Natural killer cell (primary cell): ENCODE results near the gene CCDC78. TPM values are rescaled to one million over a fixed set of nuclear protein-coding genes. Genes with fewer than 3 reads are reported as not detected.

Experiments
- ATAC-seq, 3 donors: fragments of 150-1000 bp in 2 of 3; fragments of 200-7000 bp in 1 of 3; cut with Tn5 transposase; 1 replicate in 1 of 3; 2 replicates in 2 of 3; pipeline ENCODE4 v1.10.0; 2021; ENCODE audit warnings: mild to moderate bottlenecking in 2 of 3, moderate library complexity in 2 of 3
- DNase-seq, 2 donors: peaks; one replicate each; pipeline versions ENCODE4 v3.0.0 to v3.0.0-alpha.2; 2013 to 2021; ENCODE audit warnings: mixed read lengths in 1 of 2
- H3K27ac ChIP-seq: one replicate; pipeline ENCODE4 v1.5.1; 2013; ENCODE audit warnings: mild to moderate bottlenecking, low read length
- H3K27me3 ChIP-seq: one replicate; pipeline ENCODE4 v1.6.1; 2013; ENCODE audit warnings: low read length; ENCODE audit not compliant: control insufficient read depth, insufficient read depth
- H3K36me3 ChIP-seq: one replicate; pipeline ENCODE4 v1.6.1; 2013; ENCODE audit warnings: low read length; ENCODE audit not compliant: control insufficient read depth, insufficient read depth
- H3K4me1 ChIP-seq: one replicate; pipeline ENCODE4 v1.6.1; 2013; ENCODE audit warnings: low read length; ENCODE audit not compliant: control insufficient read depth, insufficient read depth
- H3K4me3 ChIP-seq: one replicate; pipeline ENCODE4 v1.5.1; 2013; ENCODE audit warnings: low read length
- H3K9me3 ChIP-seq: one replicate; pipeline ENCODE4 v1.6.1; 2013; ENCODE audit warnings: low read length; ENCODE audit not compliant: control insufficient read depth, insufficient read depth
- H3K27ac Mint-ChIP-seq, 2 donors: one replicate each; pipeline ENCODE4 v1.8.0; 2022; ENCODE audit warnings: mild to moderate bottlenecking in 2 of 2, mixed read lengths in 2 of 2, moderate library complexity in 1 of 2
- H3K27me3 Mint-ChIP-seq, 2 donors: one replicate each; pipeline ENCODE4 v1.8.0; 2022; ENCODE audit warnings: low read depth in 2 of 2, mixed read lengths in 2 of 2
- H3K36me3 Mint-ChIP-seq: one replicate; pipeline ENCODE4 v1.8.0; 2022; ENCODE audit warnings: mixed read lengths
- H3K4me1 Mint-ChIP-seq, 2 donors: one replicate each; pipeline ENCODE4 v1.8.0; 2022; ENCODE audit warnings: mixed read lengths in 2 of 2
- H3K4me3 Mint-ChIP-seq: one replicate; pipeline ENCODE4 v1.8.0; 2022; ENCODE audit warnings: mild to moderate bottlenecking, moderate library complexity, mixed read lengths
- H3K9me3 Mint-ChIP-seq, 2 donors: one replicate each; pipeline ENCODE4 v1.8.0; 2022; ENCODE audit warnings: mixed read lengths in 2 of 2
- WGBS: methylation state at CpG from one replicate; pipeline ENCODE4 v1.1.7; 2013; ENCODE audit warnings: missing lambda C conversion rate; ENCODE audit not compliant: insufficient coverage; 5-methylcytosine and 5-hydroxymethylcytosine counted together
- intact Hi-C: fragments of 100-400 bp; cut with micrococcal nuclease; formaldehyde crosslinking; loops from one replicate; pipeline ENCODE4 v1.14.2; 2022
- total RNA-seq, 4 donors: library from RNA; stranded (reverse); fragments of 120-200 nt in 1 of 4; gene quantifications; one replicate each; pipeline versions ENCODE4 v1.2.3 to v1.2.4, GENCODE V29; 2013 to 2022
- TF ChIP-seq, protein P1 (sequence below): fragments of 200-600 bp; IDR thresholded peaks from one replicate; pipeline ENCODE4 v1.8.0; 2022; ENCODE audit warnings: antibody characterized with exemption

Gene CCDC78
- total RNA-seq, 3 donors from 2014 or later (not counting 1 experiment from before 2014, with no cell fraction given), result 6.2 to 10.0 (median 7.7) TPM

DNA sequence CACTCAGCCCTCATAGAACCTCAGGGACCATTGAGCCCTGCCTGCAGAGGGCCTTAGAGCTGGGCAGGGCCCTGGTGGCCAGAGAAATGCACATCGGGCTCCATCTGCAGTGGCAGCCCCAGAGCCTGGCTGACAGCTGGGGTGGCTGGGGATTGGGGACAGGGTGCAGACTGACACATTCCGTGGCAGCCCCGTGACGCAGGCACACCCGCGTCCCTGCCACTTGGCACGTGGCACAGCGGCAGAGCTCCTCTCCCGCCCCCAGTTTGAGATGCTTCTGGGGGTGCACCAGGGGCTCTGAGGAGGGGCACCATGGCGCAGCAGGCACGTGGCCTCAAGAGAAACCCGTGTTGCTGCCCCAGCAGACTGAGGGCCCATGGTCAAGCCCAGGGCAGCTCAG is 22.8 kb downstream of the CCDC78 start:
- H3K9me3 ChIP-seq, result peaks cover 3% of the 10 kb centered on the region
- Mint-ChIP-seq H3K36me3 (no peaks in the 10 kb centered on the region), H3K27me3 (peaks cover 18 to 26% of the 10 kb centered on the region in 2 donors), H3K27ac (no peak overlapping the region), H3K4me1 (no peaks in the 10 kb centered on the region), H3K4me3 (no peak overlapping the region), H3K9me3 (no peaks in the 10 kb centered on the region)
- DNase-seq, result no peak
- no peak overlapping the region for H3K4me3 ChIP-seq
- no peak overlapping the region for H3K27ac ChIP-seq
- peaks cover 26% of the 10 kb centered on the region for H3K4me1 ChIP-seq
- intact Hi-C loops, result no loop called here
- 81% methylated on average over 12 of the region's 12 CpGs for WGBS
- no peak for ATAC-seq
- H3K36me3 ChIP-seq, result no peaks in the 10 kb centered on the region
- TF ChIP-seq, protein P1, sequence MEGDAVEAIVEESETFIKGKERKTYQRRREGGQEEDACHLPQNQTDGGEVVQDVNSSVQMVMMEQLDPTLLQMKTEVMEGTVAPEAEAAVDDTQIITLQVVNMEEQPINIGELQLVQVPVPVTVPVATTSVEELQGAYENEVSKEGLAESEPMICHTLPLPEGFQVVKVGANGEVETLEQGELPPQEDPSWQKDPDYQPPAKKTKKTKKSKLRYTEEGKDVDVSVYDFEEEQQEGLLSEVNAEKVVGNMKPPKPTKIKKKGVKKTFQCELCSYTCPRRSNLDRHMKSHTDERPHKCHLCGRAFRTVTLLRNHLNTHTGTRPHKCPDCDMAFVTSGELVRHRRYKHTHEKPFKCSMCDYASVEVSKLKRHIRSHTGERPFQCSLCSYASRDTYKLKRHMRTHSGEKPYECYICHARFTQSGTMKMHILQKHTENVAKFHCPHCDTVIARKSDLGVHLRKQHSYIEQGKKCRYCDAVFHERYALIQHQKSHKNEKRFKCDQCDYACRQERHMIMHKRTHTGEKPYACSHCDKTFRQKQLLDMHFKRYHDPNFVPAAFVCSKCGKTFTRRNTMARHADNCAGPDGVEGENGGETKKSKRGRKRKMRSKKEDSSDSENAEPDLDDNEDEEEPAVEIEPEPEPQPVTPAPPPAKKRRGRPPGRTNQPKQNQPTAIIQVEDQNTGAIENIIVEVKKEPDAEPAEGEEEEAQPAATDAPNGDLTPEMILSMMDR, result no peak
- H3K27me3 ChIP-seq, result peaks cover 50% of the 10 kb centered on the region

DNA sequence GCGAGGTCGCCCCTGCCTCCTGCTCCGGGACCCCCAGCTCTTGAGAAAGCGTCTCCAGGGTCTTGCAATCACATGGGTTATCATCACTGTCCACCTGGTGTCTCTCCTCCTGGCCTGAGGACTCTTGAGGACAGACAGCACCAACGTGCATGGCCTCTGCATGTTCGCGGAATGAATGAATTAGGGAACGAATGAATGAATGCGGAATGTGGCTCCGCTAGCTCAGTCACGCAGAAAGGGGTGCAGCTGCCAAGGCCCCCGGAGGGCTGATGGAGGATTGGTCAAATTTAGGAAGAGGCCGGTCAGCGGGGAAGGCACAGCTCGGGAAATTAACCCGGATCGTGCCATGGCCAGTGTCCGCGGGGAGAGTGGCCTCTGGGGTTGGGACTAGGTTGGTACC is 23.9 kb downstream of the CCDC78 start:
- Histone ChIP-seq H3K27ac (no peak overlapping the region), H3K27me3 (peaks cover 47% of the 10 kb centered on the region), H3K9me3 (peaks cover 3% of the 10 kb centered on the region), H3K4me3 (no peak overlapping the region), H3K4me1 (peaks cover 26% of the 10 kb centered on the region), H3K36me3 (no peaks in the 10 kb centered on the region)
- intact Hi-C loops, result no loop called here
- Mint-ChIP-seq H3K27ac (no peak overlapping the region), H3K4me1 (no peaks in the 10 kb centered on the region), H3K36me3 (no peaks in the 10 kb centered on the region), H3K4me3 (no peak overlapping the region), H3K9me3 (no peaks in the 10 kb centered on the region), H3K27me3 (peaks cover 11 to 19% of the 10 kb centered on the region in 2 donors)
- no peak for DNase-seq
- ATAC-seq, result no peak
- WGBS, result 89% methylated on average over 19 of the region's 19 CpGs
- TF ChIP-seq, protein P1, result no peak

DNA sequence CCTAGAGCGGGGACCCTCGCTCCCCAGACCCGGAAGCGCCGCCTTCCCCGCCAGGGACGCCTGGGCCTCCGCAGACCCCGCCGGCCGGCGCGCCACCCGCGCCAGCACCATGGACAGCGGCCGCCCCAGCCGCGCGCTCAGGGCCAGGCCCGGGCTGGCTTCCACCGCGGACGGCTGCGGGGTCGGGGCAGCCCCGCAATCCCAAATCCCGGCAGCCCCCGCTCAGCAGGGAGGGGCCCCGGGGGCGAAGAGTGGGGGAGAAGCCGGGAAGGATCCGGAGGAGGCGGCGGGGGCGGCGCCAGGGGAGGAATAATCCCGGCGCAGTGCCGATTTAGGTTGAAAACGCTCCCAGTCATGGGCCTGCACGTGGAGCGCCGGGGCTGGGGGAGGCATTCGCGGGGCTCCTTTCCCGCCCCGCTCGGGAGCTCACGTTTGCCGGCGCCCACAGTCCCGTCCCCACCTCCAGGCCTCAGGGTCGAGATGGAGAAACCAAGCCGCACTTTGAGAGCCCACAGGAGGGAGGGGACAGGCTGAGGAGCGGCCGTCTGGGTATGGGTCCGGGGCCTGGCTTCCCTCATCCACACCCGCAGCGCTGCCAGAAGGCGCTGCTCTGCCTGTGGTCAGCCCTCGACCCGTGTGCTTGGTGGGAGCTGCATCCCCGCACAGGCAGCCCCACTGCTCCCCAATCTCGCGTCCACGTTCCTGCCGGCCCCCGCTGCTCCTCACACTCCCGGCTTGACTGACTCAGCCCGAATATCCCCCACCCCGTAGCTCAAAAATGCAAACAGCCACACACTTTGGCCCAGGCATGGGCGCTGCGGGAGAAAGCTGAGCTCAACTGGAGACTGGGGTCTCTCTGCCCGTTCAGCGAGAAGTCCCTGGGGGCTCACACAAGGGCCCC is 25.3 kb downstream of the CCDC78 start:
- Mint-ChIP-seq H3K4me3 (no peak overlapping the region), H3K9me3 (no peaks in the 10 kb centered on the region), H3K4me1 (peaks cover 0 to under 1% of the 10 kb centered on the region in 2 donors), H3K27me3 (peaks cover 11 to 17% of the 10 kb centered on the region in 2 donors), H3K27ac (no peak overlapping the region), H3K36me3 (no peaks in the 10 kb centered on the region)
- TF ChIP-seq, protein P1, result no peak
- peaks cover 51% of the 10 kb centered on the region for H3K27me3 ChIP-seq
- H3K27ac ChIP-seq, result no peak overlapping the region
- WGBS, result 7% methylated on average over 76 of the region's 76 CpGs
- peak in 1 of 2 donors; percentile 73 for DNase-seq
- peak; percentile 56 to 92 (median 78) for ATAC-seq
- no peaks in the 10 kb centered on the region for H3K36me3 ChIP-seq
- H3K4me3 ChIP-seq, result no peak overlapping the region
- peaks cover 3% of the 10 kb centered on the region for H3K9me3 ChIP-seq
- peaks cover 25% of the 10 kb centered on the region for H3K4me1 ChIP-seq
- intact Hi-C loops, result no loop called here
